ENCODE data around the gene MKS1.

Gene MKS1

GRCh38 chr17:58207451-58207850 lies 11.6 kb downstream of the MKS1 start:
- no peak for TF ChIP-seq CTCF (IDR thresholded peaks at IDR 0.05; ENCODE audit: insufficient read depth, low read length, poor library complexity, severe bottlenecking)
- no peak for DNase-seq (ENCODE audit: extremely low read depth, insufficient read length)
- H3K27me3 ChIP-seq (replicated peaks; ENCODE audit: control insufficient read depth, insufficient read depth, low read length) = no peaks in the 10 kb centered on the region
- peaks cover 7% of the 10 kb centered on the region for H3K36me3 ChIP-seq (ENCODE audit: control insufficient read depth, insufficient read depth, low read length)
- H3K4me3 ChIP-seq (replicated peaks; ENCODE audit: low read depth, low read length) = no peak overlapping the region

- Histone ChIP-seq H3K4me3 (replicated peaks; ENCODE audit: low read depth, low read length) (no peak overlapping the region), H3K36me3 (ENCODE audit: control insufficient read depth, insufficient read depth, low read length) (peaks cover 6% of the 10 kb centered on the region), H3K27me3 (replicated peaks; ENCODE audit: control insufficient read depth, insufficient read depth, low read length) (no peaks in the 10 kb centered on the region)
- TF ChIP-seq CTCF (IDR thresholded peaks at IDR 0.05; ENCODE audit: insufficient read depth, low read length, poor library complexity, severe bottlenecking) = no peak
- no peak for DNase-seq (ENCODE audit: extremely low read depth, insufficient read length)
Observed at GRCh38 chr17:58205936-58206335, 13.1 kb downstream of the MKS1 start.

GRCh38 chr17:58204796-58205195 lies 14.3 kb downstream of the MKS1 start:
- H3K4me3 ChIP-seq (replicated peaks; ENCODE audit: low read depth, low read length) = no peak overlapping the region
- H3K27me3 ChIP-seq (replicated peaks; ENCODE audit: control insufficient read depth, insufficient read depth, low read length) = no peaks in the 10 kb centered on the region
- H3K36me3 ChIP-seq (ENCODE audit: control insufficient read depth, insufficient read depth, low read length) = peaks cover 2% of the 10 kb centered on the region; the same call in 1 of the 2 replicates
- DNase-seq (ENCODE audit: extremely low read depth, insufficient read length) = no peak
- TF ChIP-seq CTCF (IDR thresholded peaks at IDR 0.05; ENCODE audit: insufficient read depth, low read length, poor library complexity, severe bottlenecking) = no peak

- H3K36me3 ChIP-seq (ENCODE audit: control insufficient read depth, insufficient read depth, low read length) = peaks cover 2% of the 10 kb centered on the region; the same call in 1 of the 2 replicates
- TF ChIP-seq CTCF (IDR thresholded peaks at IDR 0.05; ENCODE audit: insufficient read depth, low read length, poor library complexity, severe bottlenecking) = no peak
- DNase-seq (ENCODE audit: extremely low read depth, insufficient read length) = no peak
Observed at GRCh38 chr17:58202859-58203258, 16.2 kb downstream of the MKS1 start.

GRCh38 chr17:58200024-58200633 lies 18.9 kb downstream of the MKS1 start:
- DNase-seq (ENCODE audit: extremely low read depth, insufficient read length) = peak; percentile 49
- Histone ChIP-seq H3K27me3 (replicated peaks; ENCODE audit: control insufficient read depth, insufficient read depth, low read length) (no peaks in the 10 kb centered on the region), H3K36me3 (ENCODE audit: control insufficient read depth, insufficient read depth, low read length) (no peaks in the 10 kb centered on the region), H3K4me3 (replicated peaks; ENCODE audit: low read depth, low read length) (no peak overlapping the region)
- TF ChIP-seq CTCF (IDR thresholded peaks at IDR 0.05; ENCODE audit: insufficient read depth, low read length, poor library complexity, severe bottlenecking) = peak; percentile 81

More at GRCh38 chr17:58202859-58203258, 16.2 kb downstream of the MKS1 start:
- Histone ChIP-seq H3K27me3 (replicated peaks; ENCODE audit: control insufficient read depth, insufficient read depth, low read length) (no peaks in the 10 kb centered on the region), H3K4me3 (replicated peaks; ENCODE audit: low read depth, low read length) (no peak overlapping the region)

GRCh38 chr17:58196610-58197009 lies 22.4 kb downstream of the MKS1 start:
- no peak for DNase-seq (ENCODE audit: extremely low read depth, insufficient read length)
- TF ChIP-seq CTCF (IDR thresholded peaks at IDR 0.05; ENCODE audit: insufficient read depth, low read length, poor library complexity, severe bottlenecking) = no peak
- Histone ChIP-seq H3K36me3 (ENCODE audit: control insufficient read depth, insufficient read depth, low read length) (no peaks in the 10 kb centered on the region), H3K4me3 (replicated peaks; ENCODE audit: low read depth, low read length) (no peak overlapping the region), H3K27me3 (replicated peaks; ENCODE audit: control insufficient read depth, insufficient read depth, low read length) (no peaks in the 10 kb centered on the region)

Data from GM06990 (cell line).